Cardiac septum (tissue), 1 donor: ENCODE data around the gene PSORS1C1. TPM values are rescaled to one million over a fixed set of nuclear protein-coding genes. Genes with fewer than 3 reads are reported as not detected.

Experiments used
- DNase-seq: peaks from one replicate; pipeline ENCODE4 v3.0.0-alpha.2; 2020; ENCODE audit warnings: low spot score
- intact Hi-C: fragments of 100-400 bp; cut with DNase I; formaldehyde crosslinking; loops from one replicate; pipeline ENCODE4 v1.14.0; 2022
- total RNA-seq: library from RNA; stranded (reverse); fragmentation: NEBNext Ultra II Directional; extraction: Animal tissue kit (Norgen Biotek cat#: 25700); gene quantifications from one replicate; pipeline ENCODE4 v1.2.1, GENCODE V29; 2021
- donor health status: DM: no; HTN: no; CAD: no.

The PSORS1C1 gene
- total RNA-seq, 1 donor from 2014 or later: 3.9 TPM

GRCh38 chr6:31122791-31123706 lies 8.4 kb downstream of the PSORS1C1 start:
- intact Hi-C loops: no loop called here
- peak; percentile 91 for DNase-seq

- intact Hi-C loops: loop anchor here (5.0 kb wide), 1 partner anchor 33 kb away; no protein-coding TSS in a partner anchor
- no peak for DNase-seq
Measured at GRCh38 chr6:31125162-31125561, 10.6 kb downstream of the PSORS1C1 start.

GRCh38 chr6:31125586-31126363 lies 11.2 kb downstream of the PSORS1C1 start:
- intact Hi-C loops: loop anchor here (5.0 kb wide), 1 partner anchor 33 kb away; no protein-coding TSS in a partner anchor
- no peak for DNase-seq

- DNase-seq: no peak
- intact Hi-C loops: loop anchor here (5.0 kb wide), 1 partner anchor 34 kb away; no protein-coding TSS in a partner anchor
Measured at GRCh38 chr6:31126396-31127175, 12.0 kb downstream of the PSORS1C1 start.

GRCh38 chr6:31128093-31128676 lies 13.6 kb downstream of the PSORS1C1 start:
- no peak for DNase-seq
- intact Hi-C loops: loop anchor here (5.0 kb wide), 1 partner anchor 36 kb away; no protein-coding TSS in a partner anchor

- intact Hi-C loops: loop anchor here (5.0 kb wide), 1 partner anchor 37 kb away; no protein-coding TSS in a partner anchor
- DNase-seq: no peak
Measured at GRCh38 chr6:31129130-31129529, 14.5 kb downstream of the PSORS1C1 start.

GRCh38 chr6:31130751-31131150 lies 16.2 kb downstream of the PSORS1C1 start:
- DNase-seq: no peak
- intact Hi-C loops: no loop called here

GRCh38 chr6:31131595-31131994 lies 17.0 kb downstream of the PSORS1C1 start:
- intact Hi-C loops: no loop called here
- DNase-seq: no peak

- DNase-seq: no peak
- intact Hi-C loops: no loop called here
Measured at GRCh38 chr6:31132806-31133205, 18.2 kb downstream of the PSORS1C1 start.

- intact Hi-C loops: loop anchor here (2.0 kb wide), 1 partner anchor 231 kb away; no protein-coding TSS in a partner anchor
- no peak for DNase-seq
Measured at GRCh38 chr6:31135710-31136109, 21.1 kb downstream of the PSORS1C1 start.

GRCh38 chr6:31138982-31139381 lies 24.4 kb downstream of the PSORS1C1 start, which contains the start of gene PSORS1C2:
TSS of gene PSORS1C2 (minus strand) at chr6:31139066. CDS start at chr6:31139026, 40 bp downstream.
- intact Hi-C loops: no loop called here
- DNase-seq: no peak

- intact Hi-C loops: no loop called here
Measured at GRCh38 chr6:31139599-31139998, 25.0 kb downstream of the PSORS1C1 start.

GRCh38 chr6:31140643-31141042 lies 26.0 kb downstream of the PSORS1C1 start:
- DNase-seq: no peak
- intact Hi-C loops: no loop called here

More at GRCh38 chr6:31139599-31139998, 25.0 kb downstream of the PSORS1C1 start:
- DNase-seq: no peak

- intact Hi-C loops: no loop called here
- no peak for DNase-seq
Measured at GRCh38 chr6:31142361-31142761, 27.8 kb downstream of the PSORS1C1 start.

- intact Hi-C loops: no loop called here
- peak; percentile 81 for DNase-seq
Measured at GRCh38 chr6:31143148-31143547, 28.5 kb downstream of the PSORS1C1 start.

GRCh38 chr6:31144296-31144969 lies 29.8 kb downstream of the PSORS1C1 start:
- intact Hi-C loops: no loop called here
- no peak for DNase-seq

- no peak for DNase-seq
- intact Hi-C loops: no loop called here
Measured at GRCh38 chr6:31144970-31145340, 30.4 kb downstream of the PSORS1C1 start.

GRCh38 chr6:31145386-31145785 lies 30.8 kb downstream of the PSORS1C1 start:
- DNase-seq: no peak
- intact Hi-C loops: no loop called here
